LNCAP (cell line): Measurements from ENCODE around the gene NLGN4X.

Source experiments
- CTCF ChIP-seq: fragments of 450-650 bp; IDR thresholded peaks from 2 replicates; pipeline ENCODE4 v1.5.1; 2017; ENCODE audit warnings: mild to moderate bottlenecking

The NLGN4X gene

DNA sequence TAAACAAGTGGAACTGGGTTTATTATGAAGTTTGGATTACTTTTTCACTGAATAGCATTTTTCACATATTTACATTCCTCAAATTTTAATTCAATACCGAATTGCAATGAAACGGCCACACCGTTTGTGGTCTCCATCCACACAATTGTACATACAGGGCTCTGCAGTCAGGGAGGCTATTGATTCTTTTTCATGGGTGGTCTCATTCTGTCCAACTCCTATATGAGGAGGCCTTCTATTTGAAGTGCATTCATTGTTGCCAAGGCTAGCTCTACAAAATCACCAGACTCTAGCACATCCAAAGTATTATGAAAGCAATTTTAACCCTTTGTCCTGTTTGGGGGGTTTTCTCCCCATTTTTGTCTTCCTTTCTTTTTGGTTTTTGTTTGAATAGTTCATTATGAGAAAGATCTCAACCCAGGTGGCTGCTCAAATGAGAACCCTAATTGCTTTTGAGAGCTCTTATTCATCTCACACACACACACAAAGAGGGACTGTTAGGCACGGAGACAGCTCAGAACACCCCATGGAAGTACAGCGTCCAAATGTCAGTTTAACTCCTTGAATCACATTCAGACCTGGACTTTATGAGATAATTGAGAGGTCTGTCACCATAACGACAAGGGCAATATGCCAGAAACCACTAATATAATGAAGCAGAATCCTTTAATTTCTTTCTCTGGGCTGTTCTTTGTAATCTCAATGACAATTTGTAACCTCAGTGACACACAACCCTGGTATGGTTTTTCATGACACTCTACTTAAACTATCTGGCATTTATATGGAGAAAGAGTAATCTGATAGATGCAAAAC lies 79.4 kb downstream of the NLGN4X start:
- no peak for TF ChIP-seq CTCF

DNA sequence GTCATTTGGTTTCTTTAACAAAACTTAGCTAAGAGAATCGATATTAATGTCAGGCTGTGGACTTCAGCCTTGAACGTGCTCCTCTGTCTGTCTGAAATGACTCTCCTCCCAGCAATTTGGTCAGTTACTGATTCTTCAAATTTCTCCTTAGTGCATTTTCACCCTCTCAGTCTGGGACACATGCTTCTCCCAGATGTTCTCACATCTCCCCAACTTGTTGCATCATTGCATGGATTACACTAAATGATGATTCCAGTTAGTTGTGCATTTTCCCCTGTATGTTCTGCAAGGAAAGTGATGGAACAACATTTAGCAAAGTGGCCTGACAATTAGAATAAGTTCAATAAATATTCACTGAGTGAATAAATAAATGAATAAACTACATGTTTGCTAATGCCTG lies 94.4 kb downstream of the NLGN4X start:
- TF ChIP-seq CTCF: no peak

DNA sequence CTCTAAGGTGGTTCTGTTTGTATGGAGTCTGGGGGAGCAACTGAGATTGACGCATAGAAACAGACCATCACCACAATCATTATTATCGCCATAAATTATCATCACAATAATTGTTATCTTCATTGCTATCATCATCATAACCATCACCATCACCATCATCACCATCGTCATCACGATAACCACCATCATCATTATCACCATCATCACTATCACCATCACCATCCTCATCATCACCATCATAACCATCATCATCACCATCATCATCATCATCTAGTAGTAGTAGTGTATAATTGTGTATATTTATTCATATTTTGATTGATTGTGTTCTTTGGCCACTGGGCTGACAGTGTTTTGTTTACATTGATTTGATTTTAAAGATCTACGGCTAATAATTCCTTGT lies 95.7 kb downstream of the NLGN4X start:
- TF ChIP-seq CTCF: no peak

DNA sequence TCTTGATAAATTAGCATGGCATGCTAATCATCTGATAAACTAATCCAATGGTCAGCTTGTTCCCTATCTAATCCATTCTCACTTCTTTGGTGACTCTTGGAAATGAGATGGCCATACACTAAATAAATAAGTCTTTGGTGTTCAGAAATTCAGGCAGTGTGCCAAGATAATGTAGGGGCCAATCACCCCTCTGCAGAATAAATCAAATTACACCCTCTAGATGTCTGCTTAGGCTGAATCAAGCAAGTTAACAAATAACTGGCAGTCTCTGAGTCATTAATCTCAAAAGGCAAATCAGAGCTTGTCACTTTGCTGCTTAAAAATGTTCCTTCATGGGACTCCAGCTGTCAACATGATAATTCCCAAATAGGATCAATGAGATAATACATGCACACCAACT lies 97.4 kb downstream of the NLGN4X start:
- TF ChIP-seq CTCF: no peak

DNA sequence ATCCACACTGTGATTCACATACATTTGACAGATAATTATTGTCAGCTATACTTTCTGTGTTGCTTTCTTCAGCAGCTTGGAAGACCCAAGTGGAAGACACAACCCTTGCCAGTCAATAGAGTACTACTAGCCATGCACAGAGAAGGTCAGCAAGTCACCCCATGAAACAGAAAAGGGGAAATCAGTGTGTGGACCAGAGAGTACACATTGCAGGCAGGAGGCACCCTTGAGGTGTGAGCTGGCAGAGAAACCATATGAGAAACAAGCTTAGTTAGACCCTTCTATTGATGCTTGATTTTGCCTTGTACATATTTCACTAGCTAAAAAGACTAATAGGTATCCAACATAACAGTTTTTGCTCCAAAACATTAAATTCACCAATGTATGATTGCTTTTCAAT lies 99.5 kb downstream of the NLGN4X start:
- no peak for TF ChIP-seq CTCF

DNA sequence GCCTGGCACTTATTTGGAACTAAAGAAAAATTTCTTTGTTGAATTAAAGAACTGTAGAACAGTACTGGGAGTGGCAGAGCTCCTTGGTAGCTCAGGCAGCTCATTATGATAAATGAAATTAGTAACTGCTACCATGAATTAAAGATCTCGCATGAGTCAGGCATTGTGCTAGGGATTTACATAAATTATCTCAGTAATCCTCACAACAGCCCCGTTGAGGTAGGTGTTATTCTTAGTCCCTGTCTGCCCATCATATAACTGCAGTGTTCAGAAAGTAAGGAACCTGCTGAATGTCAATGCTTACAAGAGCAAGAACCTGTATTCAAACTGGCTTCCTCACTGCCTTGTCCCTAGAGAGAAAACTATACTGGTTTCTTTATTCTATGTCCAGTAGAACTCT lies 108.3 kb downstream of the NLGN4X start:
- TF ChIP-seq CTCF: no peak

- TF ChIP-seq CTCF: no peak
Measured at GRCh38 chrX:6095469-6095868, 133.2 kb downstream of the NLGN4X start.

GRCh38 chrX:6074532-6074931 lies 154.1 kb downstream of the NLGN4X start:
- no peak for TF ChIP-seq CTCF
